Psoas muscle (tissue), 8 donors: ENCODE data around the gene ENTPD6. TPM values are rescaled to one million over a fixed set of nuclear protein-coding genes. Genes with fewer than 3 reads are reported as not detected.

Source experiments
- ATAC-seq, 4 donors: fragments of 200-7000 bp; cut with Tn5 transposase; one replicate each; pipeline ENCODE4 v1.9.1; 2020; ENCODE audit warnings: moderate library complexity in 3 of 4, mild to moderate bottlenecking in 2 of 4
- DNase-seq, 2 donors: peaks; one replicate each; pipeline ENCODE4 v3.0.0-alpha.2; 2020
- H3K27ac ChIP-seq: fragments of 200-600 bp; one replicate; pipeline ENCODE4 v1.8.0; 2022
- H3K27me3 ChIP-seq, 3 donors: fragments of 200-600 bp in 1 of 3; one replicate each; pipeline versions ENCODE4 v1.6.1 to v1.8.0; 2013 to 2022; ENCODE audit warnings: low read length in 2 of 3, mild to moderate bottlenecking in 2 of 3, moderate library complexity in 1 of 3; ENCODE audit not compliant: insufficient read depth in 3 of 3
- H3K36me3 ChIP-seq, 2 donors: fragments of 200-600 bp in 1 of 2; one replicate each; pipeline versions ENCODE4 v1.6.1 to v1.8.0; 2013 to 2022; ENCODE audit warnings: low read depth in 1 of 2, mild to moderate bottlenecking in 1 of 2, moderate library complexity in 1 of 2; ENCODE audit not compliant: insufficient read depth in 1 of 2
- H3K4me1 ChIP-seq: fragments of 200-600 bp; one replicate; pipeline ENCODE4 v1.8.0; 2022
- H3K4me3 ChIP-seq: fragments of 200-600 bp; one replicate; pipeline ENCODE4 v1.8.0; 2022; ENCODE audit warnings: mild to moderate bottlenecking
- H3K9me3 ChIP-seq: fragments of 200-600 bp; one replicate; pipeline ENCODE4 v1.8.0; 2022
- WGBS, 3 donors: extraction: QIAGEN DNeasy Blood & Tissue Kit; methylation state at CpG; one replicate each; pipeline versions ENCODE4 v1.1.6 to v1.1.7; 2013; 5-methylcytosine and 5-hydroxymethylcytosine counted together
- intact Hi-C, 2 donors: fragments of 100-400 bp; cut with DNase I; formaldehyde crosslinking; loops; one replicate each; pipeline versions ENCODE4 v1.11.0 to v1.14.2; 2022
- polyA plus RNA-seq, 3 donors: library from polyadenylated mRNA; stranded (reverse); fragments of 200-250 nt; gene quantifications; one replicate each; pipeline ENCODE4 v1.2.3, GENCODE V29; 2013
- total RNA-seq, 4 donors: library from RNA; stranded (reverse); fragmentation: NEBNext Ultra II Directional in 2 of 4; extraction: Animal tissue kit (Norgen Biotek cat#: 25700) in 2 of 4; gene quantifications; one replicate each; pipeline versions ENCODE4 v1.2.1 to v1.2.4, GENCODE V29; 2021 to 2023
- TF ChIP-seq, protein P1 (sequence below): fragments of 200-600 bp; IDR thresholded peaks from one replicate; pipeline ENCODE4 v1.8.0; 2022; ENCODE audit warnings: antibody characterized with exemption
- donor health status: healthy with polysubstance abuse.
- donor health status: DM: no; HTN: no; CAD: no; lungs with moderate emphysema.
- donor health status: Bipolar disorder and iron deficiency.
- donor health status: healthy.
- donor health status: DM: yes; HTN: yes; CAD: no.
- donor health status: DM: no; HTN: no; CAD: no.
- donor health status: DM: no; HTN: no; CAD: no.
- donor health status: DM: yes; HTN: yes; CAD: no.

The ENTPD6 gene
- total and polyA plus RNA-seq, 7 donors = 28.7 to 65.3 (median 38.9) TPM

DNA sequence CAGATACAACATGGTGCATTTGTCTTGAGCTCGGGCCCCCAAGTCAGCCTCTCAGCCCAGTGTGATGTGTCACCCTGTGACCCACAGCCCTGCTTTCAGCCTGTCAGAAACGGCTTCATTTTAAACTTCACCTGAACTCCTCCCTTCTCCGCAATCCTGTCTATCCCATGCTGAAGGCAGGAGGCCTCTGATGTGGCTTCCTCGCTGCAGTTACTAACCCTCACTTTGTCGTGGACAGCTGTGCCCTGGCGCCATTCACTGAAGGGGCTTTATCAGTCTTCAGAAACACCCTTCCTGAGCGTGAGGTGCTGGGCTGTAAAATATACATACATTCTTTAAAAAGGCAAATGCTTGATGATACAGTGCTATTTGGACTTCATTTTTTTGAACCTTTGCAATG, 7.9 kb upstream of the ENTPD6 start:
- WGBS, 3 donors = 80 to 89% (median 83%) methylated on average over 7 of the region's 7 CpGs
- no peak for ATAC-seq
- intact Hi-C loops = no loop called here

DNA sequence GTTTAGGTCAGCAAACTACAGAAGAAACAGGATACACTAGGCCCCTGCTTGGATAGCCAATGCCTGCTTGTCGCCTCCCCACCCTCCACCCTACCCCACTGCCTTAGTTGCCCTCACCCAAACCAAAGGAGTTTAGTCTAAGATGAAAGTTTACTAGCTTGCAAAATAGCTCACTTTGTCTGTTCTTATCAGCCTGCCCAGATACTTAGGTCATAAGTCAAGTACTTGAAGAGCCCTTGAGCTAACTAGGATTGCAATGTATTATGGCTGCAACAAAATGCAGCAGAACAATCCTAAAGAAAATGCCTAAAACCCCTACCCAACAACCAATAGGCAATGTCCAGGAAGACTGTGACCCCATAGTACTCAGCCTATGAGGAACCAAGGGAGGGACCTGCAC, 7.3 kb upstream of the ENTPD6 start:
- Histone ChIP-seq H3K4me1 (no peaks in the 10 kb centered on the region), H3K9me3 (no peaks in the 10 kb centered on the region), H3K27ac (no peak overlapping the region), H3K4me3 (no peak overlapping the region), H3K27me3 (peaks cover 0 to 5% (median 1%) of the 10 kb centered on the region in 3 donors), H3K36me3 (no peaks in the 10 kb centered on the region)
- ATAC-seq = no peak
- no peak for DNase-seq
- 82 to 98% (median 95%) methylated on average over 1 of the region's 1 CpG for WGBS, 3 donors
- TF ChIP-seq, protein P1, sequence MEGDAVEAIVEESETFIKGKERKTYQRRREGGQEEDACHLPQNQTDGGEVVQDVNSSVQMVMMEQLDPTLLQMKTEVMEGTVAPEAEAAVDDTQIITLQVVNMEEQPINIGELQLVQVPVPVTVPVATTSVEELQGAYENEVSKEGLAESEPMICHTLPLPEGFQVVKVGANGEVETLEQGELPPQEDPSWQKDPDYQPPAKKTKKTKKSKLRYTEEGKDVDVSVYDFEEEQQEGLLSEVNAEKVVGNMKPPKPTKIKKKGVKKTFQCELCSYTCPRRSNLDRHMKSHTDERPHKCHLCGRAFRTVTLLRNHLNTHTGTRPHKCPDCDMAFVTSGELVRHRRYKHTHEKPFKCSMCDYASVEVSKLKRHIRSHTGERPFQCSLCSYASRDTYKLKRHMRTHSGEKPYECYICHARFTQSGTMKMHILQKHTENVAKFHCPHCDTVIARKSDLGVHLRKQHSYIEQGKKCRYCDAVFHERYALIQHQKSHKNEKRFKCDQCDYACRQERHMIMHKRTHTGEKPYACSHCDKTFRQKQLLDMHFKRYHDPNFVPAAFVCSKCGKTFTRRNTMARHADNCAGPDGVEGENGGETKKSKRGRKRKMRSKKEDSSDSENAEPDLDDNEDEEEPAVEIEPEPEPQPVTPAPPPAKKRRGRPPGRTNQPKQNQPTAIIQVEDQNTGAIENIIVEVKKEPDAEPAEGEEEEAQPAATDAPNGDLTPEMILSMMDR = no peak
- intact Hi-C loops = no loop called here

More for the DNA sequence above, 7.9 kb upstream of the ENTPD6 start:
- Histone ChIP-seq H3K27me3 (peaks cover 0 to 5% (median 1%) of the 10 kb centered on the region in 3 donors), H3K4me3 (no peak overlapping the region), H3K36me3 (no peaks in the 10 kb centered on the region), H3K27ac (no peak overlapping the region), H3K9me3 (peaks cover 3% of the 10 kb centered on the region), H3K4me1 (no peaks in the 10 kb centered on the region)
- TF ChIP-seq, protein P1 = no peak
- no peak for DNase-seq

DNA sequence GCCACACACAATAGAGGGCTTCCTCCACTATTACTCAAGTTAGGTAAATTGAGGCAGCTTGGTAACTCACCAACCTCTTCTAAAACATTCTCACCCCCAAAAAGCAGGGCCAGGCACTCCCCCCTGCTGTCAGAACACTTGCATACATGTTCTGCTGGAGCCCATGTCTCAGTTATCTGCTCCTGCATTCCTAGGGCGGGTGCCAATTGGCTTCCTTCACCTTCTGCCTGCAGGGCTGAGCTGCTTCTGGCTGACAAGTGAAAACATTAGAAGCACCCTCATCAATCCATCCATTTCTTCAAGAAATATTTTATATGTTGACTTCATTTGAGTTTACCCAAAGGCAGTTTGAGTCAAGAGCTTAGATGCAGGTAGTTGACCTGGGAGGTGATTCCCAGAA, 4.5 kb upstream of the ENTPD6 start:
- no peak overlapping the region for H3K4me3 ChIP-seq
- 73 to 74% (median 74%) methylated on average over 1 of the region's 1 CpG for WGBS, 3 donors
- peaks cover 0 to 1% (median 0%) of the 10 kb centered on the region in 3 donors for H3K27me3 ChIP-seq
- H3K36me3 ChIP-seq = no peaks in the 10 kb centered on the region
- DNase-seq (no peak), ATAC-seq (no peak)
- no peaks in the 10 kb centered on the region for H3K4me1 ChIP-seq
- intact Hi-C loops = loop anchor here (5.0 to 10.0 kb wide), 3 partner anchors 194 to 204 kb away; partner anchors contain the start of genes ABHD12 (in 1 of the 2) and APMAP (in 1 of the 2)
- H3K27ac ChIP-seq = no peak overlapping the region
- TF ChIP-seq, protein P1 = no peak
- H3K9me3 ChIP-seq = no peaks in the 10 kb centered on the region

DNA sequence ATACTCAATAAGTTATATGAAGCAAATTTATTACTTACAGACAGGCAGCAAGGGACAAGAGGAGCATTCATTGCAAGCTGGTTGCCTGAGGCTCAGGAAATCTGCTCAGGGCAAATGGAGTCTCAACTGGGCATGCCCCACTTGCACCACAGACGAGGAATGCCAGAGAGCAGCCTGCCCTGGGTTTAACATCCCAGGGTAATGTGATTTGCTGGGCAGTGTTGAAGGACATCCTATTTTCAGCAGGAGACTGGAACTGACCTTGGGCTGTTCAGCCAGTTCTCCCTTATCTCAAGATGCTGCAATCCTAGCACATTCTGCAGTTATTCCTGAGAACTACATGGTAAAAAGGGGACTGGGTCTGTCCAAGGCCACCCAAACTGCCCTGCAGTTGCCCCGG, 3.8 kb upstream of the ENTPD6 start:
- Histone ChIP-seq H3K27ac (no peak overlapping the region), H3K9me3 (no peaks in the 10 kb centered on the region), H3K4me3 (no peak overlapping the region), H3K4me1 (peaks cover 4% of the 10 kb centered on the region), H3K36me3 (no peaks in the 10 kb centered on the region), H3K27me3 (no peaks in the 10 kb centered on the region)
- DNase-seq (no peak), ATAC-seq (no peak)
- TF ChIP-seq, protein P1 = no peak
- 48 to 55% (median 50%) methylated on average over 2 of the region's 2 CpGs for WGBS, 3 donors
- intact Hi-C loops = loop anchor here (5.0 to 10.0 kb wide), 3 partner anchors 194 to 203 kb away; partner anchors contain the start of genes ABHD12 (in 1 of the 2) and APMAP (in 1 of the 2)

DNA sequence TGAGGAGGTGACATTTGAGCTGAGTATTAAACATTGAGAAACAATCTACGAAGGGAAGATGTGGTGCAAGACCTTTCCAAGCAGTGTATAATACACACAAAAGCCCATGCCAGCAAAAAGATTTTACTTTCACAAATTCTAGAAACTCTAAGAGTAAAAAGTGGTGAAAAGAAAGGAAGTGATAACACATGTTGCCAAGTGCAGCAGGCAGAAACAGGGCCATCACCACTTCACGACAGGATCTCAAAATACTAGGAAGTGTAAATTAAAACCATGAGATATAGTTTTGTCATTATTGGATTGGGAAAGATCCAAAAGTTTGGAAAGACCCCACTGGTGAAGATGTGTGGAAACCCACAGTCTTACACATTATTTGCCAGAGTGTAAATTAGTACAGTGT, 1.7 kb upstream of the ENTPD6 start:
- no peak for DNase-seq
- WGBS, 3 donors = 54 to 75% (median 54%) methylated on average over 2 of the region's 2 CpGs
- H3K9me3 ChIP-seq = no peaks in the 10 kb centered on the region
- no peak overlapping the region for H3K4me3 ChIP-seq
- TF ChIP-seq, protein P1 = no peak
- H3K4me1 ChIP-seq = peaks cover 12% of the 10 kb centered on the region
- no peaks in the 10 kb centered on the region for H3K36me3 ChIP-seq
- intact Hi-C loops = loop anchor here (5.0 to 10.0 kb wide), 3 partner anchors 197 to 202 kb away; partner anchors contain the start of genes ABHD12 (in 1 of the 2) and APMAP (in 1 of the 2)
- ATAC-seq = no peak
- H3K27me3 ChIP-seq = no peaks in the 10 kb centered on the region
- H3K27ac ChIP-seq = no peak overlapping the region
